CD4-positive, alpha-beta T cell treated with Interleukin-6 at 100 ng/mL for 8 hours (primary cell): ENCODE results near the gene CRLF1.
"Not testable (repeated sequence)": the region's sequence is repeated elsewhere in the genome, so short reads cannot be mapped to it uniquely, and the experiment has no call there.

Experiments used
- DNase-seq: peaks from one replicate; pipeline ENCODE4 v3.0.0-alpha.2; 2020; ENCODE audit warnings: mixed read lengths, low spot score

The CRLF1 gene

GRCh38 chr19:18592732-18593131 lies 13.9 kb downstream of the CRLF1 start:
- DNase-seq, result not testable (repeated sequence)

GRCh38 chr19:18591735-18592385 lies 14.7 kb downstream of the CRLF1 start:
- no peak for DNase-seq

DNA sequence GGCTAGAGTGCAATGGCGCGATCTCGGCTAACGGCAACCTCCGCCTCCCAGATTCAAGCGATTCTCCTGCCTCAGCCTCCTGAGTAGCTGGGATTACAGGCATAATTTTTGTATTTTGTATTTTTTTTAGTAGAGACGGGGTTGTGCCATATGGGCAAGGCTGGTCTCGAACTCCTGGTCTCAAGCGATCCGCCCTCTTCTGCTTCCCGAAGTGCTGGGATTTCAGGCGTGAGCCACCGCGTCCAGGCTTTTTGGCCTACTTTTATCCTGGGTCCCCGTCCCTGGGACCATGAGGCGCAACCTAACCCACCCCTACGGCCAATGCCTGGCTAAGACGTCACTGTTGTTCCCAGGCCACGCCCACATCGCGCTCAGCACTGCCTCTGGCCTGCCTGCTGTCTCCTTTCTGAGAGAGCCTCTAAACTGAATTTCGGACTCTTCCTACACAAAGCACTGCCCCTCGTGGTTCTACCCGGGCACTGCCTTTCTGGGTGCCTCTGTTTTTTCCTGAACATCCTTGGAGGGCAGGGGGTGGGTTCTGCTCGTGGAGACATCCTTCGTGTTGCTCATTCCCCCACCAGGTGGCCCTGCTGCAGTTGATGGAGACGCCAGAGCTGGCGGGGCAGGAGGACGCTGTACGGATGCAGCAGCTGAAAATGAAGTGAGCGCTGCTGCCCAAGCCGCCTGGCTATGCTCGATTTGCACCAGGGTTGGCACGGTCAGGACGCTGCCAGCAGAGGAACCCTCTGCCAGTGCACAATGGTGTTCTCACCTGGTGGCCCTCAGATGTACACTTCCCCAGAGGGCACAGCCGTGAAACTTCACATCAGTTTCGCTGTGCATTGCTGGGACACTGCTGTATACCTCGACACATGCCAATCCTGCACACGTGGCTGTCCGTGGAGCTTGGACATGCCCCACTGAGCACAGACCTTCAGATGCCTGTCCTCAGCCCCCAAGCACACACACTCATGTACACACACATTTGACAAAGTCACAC lies 16.0 kb downstream of the CRLF1 start:
- no peak for DNase-seq

DNA sequence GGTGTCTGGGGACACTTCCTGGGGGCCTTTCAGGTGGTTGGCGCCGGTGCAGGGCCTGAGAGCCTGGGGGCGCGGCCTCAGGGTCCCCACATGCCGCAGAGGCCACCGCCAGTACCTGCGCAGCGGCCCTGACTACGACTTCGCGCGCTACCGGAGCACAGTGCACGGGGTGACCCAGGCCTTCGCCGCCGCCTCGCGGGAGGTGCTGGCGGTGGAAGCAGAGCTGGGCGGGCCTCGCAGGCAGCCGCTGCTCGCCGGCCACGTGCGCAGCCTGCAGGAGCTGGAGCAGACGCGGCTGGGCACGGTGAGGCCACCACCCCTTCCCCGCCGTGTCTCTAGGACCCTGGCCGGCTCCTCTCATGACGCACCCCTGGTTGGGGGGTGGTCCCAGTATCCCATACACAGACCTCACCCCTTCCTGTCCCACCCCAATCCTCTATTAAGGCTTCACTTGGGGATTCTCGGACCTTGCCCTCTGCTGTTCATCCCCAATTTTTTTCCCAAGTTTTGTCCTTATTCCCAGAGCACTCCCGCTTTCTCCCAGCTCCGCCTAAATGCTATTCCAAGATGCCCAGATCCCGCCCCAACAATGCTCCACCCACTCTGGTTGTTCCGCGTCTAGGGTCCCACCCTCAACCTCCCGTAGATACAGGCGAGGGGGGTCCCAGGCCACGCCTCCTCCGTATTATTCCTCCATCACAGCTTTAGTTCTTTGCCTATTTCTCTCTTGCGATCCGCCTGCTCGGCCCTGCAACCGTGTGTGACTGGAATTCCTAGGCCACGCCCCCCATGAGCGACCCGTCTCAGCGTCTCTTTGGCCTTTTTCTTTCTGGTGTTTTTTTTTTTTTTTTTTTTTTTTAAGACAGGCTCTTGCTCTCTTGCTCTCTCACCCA lies 17.0 kb downstream of the CRLF1 start:
- peak; percentile 61 for DNase-seq

GRCh38 chr19:18588611-18589379 lies 17.8 kb downstream of the CRLF1 start, which contains the start of gene REX1BD:
Gene REX1BD (plus strand): TSS chr19:18588798. CDS start chr19:18588802, 4 bp downstream.
- peak; percentile 89 for DNase-seq

- no peak for DNase-seq
Observed at GRCh38 chr19:18587962-18588610, 18.5 kb downstream of the CRLF1 start.

DNA sequence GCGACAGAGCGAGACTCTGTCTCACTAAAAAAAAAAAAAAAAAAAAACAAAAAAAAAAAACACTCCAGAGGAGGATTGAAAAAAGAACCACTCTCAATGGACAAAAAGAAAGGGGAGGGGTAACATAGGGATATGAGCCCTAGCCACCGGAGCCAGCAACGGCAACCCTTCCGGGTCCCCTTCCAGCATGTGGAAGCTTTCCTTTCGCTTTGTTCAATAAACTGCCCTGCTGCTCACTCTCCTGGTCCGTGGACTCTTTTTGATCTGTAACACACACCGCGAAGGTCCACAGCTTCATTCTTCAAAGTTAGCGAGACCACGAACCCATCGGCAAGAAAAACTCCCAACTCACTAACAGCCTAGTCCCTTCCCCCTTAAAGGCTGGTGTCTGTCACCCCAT lies 19.0 kb downstream of the CRLF1 start:
- no peak for DNase-seq

GRCh38 chr19:18586306-18586705 lies 20.3 kb downstream of the CRLF1 start:
- no peak for DNase-seq

GRCh38 chr19:18580311-18580710 lies 26.3 kb downstream of the CRLF1 start:
- no peak for DNase-seq

DNA sequence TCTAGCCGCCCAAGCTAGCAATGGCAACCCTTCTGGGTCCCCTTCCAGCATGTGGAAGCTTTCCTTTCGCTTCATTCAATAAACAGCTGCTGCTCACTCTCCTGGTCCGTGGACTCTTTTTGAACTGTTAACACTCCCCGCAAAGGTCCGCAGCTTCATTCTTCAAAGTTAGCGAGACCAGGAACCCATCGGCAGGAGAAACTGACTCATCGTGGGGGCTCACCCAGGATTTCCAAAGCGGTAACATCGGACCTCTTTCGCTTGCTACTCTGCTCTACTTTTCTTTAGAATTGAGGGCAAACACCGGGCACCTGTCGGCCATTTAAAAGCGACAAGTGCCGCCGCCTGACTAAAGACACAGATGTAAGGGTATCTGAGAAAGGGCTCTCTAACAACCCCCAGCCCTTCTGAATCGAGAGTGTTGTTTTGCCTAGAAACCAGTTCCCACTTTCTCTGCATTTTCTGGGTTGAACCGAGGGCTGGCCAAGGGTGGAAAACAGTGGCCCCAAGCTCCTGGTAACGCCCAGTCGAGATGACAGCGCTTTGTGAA lies 29.2 kb downstream of the CRLF1 start:
- DNase-seq, result no peak

DNA sequence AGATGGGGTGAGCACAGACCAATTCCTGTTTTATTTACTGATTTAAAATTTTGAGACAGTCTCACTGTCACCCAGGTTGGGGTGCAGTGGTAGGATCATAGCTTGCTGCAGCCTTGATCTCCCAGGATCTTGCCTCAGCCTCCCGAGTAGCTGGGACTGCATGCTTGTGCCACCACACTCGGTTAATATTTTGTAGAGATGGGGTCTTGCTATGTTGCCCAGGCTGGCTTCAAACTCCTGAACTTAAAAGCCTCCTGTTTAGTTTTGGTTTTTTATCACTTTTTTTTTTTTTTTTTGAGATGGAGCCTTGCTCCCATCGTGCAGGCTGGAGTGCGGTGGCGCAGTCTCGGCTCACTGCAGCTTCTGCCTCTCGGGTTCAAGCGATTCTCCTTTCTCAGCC lies 30.2 kb downstream of the CRLF1 start:
- no peak for DNase-seq

DNA sequence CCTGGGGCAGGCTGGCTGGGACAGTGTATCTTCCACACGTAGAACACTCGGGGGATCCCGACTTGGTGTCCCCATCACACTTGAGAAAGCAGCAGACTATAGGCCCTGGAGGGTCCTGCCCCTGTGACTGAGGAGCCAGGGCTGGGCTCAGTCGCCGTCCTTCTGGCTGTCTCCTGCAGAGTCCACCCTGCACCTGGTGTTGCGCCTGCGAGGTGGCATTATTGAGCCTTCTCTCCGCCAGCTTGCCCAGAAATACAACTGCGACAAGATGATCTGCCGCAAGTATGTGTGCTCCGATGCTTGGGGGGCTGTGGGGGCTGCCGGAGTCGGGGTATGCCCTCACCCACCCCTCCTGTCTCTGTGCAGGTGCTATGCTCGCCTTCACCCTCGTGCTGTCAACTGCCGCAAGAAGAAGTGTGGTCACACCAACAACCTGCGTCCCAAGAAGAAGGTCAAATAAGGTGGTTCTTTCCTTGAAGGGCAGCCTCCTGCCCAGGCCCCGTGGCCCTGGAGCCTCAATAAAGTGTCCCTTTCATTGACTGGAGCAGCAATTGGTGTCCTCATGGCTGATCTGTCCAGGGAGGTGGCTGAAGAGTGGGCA lies 31.8 kb downstream of the CRLF1 start:
- no peak for DNase-seq

DNA sequence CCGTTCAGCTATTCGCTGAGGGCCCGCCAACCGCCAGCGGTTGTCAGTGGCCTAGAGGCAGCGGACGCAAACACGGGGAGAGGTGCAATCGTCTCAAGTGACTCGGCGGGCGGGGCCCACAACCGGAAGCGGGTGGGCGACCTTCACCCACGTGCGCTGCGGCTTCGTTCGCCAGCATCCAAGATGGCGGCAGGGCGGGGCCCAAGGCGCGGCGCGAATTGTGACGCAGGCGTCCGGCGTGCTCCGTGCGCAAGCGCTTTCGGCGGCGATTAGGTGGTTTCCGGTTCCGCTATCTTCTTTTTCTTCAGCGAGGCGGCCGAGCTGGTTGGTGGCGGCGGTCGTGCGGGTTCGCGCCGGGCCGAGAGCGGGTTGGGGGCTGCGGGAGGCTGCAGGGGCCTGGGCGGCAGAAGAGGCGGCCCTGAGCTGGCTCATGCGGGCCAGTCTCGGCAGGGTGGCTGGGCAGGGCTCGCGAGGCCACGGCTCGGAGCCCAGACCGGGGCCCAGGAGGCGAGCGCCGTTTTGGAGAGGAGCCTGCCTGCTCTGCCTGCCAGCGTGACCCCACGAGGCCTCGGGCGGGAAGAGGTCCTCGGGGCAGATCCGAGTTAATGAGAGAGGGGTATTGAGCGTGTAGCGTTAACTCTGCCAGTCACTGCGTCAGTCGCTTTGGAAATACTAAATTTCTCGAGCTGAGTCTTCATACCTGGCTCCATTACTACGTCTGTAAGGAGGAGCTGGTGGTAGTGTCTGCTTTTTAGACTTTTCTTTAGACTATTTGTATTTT lies 34.8 kb downstream of the CRLF1 start, which contains the start of gene UBA52:
Gene UBA52, plus strand, starts transcription at position 294 of the 781 bp plus-strand sequence. CDS start 1,444 bp downstream, outside the sequence.
- DNase-seq, result peak; percentile 97

GRCh38 chr19:18568367-18568766 lies 38.2 kb downstream of the CRLF1 start:
- DNase-seq, result no peak

- DNase-seq, result no peak
Observed at GRCh38 chr19:18566953-18567352, 39.6 kb downstream of the CRLF1 start.

GRCh38 chr19:18562086-18562485 lies 44.5 kb downstream of the CRLF1 start:
- DNase-seq, result no peak

DNA sequence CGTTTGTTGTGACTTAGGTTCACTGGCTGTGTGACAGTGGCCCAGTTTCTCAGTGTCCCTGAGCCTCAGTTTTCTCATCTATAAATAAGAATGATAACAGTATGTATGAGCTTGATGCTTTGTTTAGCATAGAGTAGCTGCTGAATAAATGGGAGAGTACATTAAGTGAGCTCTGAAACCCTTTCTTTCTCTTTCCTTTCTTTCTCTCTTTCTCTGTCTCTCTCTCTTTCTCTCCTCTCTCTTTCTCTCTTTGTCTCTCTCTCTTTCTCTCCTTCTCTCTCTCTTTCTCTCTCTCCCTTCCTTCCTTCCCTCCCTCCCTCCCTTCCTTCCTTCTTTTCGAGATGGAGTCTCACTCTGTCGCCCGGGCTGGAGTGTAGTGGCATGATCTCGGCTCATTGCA lies 46.9 kb downstream of the CRLF1 start:
- no peak for DNase-seq

DNA sequence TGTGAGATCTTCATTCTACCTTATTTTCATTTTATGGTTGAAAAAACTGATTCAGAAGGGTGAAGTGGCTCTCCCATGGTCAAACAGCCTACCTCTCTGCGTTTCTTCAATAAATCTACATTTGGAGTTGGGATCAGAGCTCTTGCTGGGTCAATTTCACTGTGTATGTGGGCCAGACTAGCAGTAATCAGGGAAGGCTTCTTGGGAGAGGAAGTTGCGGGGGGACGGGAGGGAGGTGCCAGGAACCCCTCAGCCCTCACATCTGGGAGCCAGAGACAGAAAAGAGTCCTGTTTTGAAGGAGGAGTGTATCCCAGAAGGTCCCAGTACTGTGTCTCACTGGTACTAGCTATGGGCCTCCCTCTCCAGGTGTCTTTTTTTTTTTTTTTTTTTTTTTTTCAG lies 48.0 kb downstream of the CRLF1 start:
- DNase-seq, result no peak

DNA sequence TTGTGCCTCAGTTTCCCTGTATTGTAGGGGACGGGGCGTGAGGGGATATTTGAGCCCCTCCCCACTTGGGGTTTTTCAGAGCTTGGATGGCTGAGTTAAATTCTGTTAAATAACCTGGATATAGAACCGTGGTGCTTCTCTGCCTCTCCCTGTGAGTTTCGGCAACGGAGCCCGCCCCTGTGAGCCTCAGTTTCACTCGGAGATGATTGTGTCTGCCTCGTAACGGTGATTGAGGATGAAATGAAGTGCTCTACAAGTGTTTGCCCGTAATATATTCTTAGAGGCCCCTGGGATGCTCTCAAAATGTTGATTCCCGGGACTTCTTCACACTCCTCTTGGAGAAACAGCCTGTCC lies 48.4 kb downstream of the CRLF1 start:
- no peak for DNase-seq
